ENCODE measurements around the gene SARNP. TPM values are rescaled to one million over a fixed set of nuclear protein-coding genes. Genes with fewer than 3 reads are reported as not detected.

The SARNP gene
- total and polyA plus RNA-seq, 9 of the 15 experiments (the other 6 are each of a cell fraction or from before 2014, with no cell fraction given), result 70.1 to 400 (median 198) TPM

GRCh38 chr12:55716582-55716957 lies 101.0 kb downstream of the SARNP start:
- peaks cover 23 to 26% of the 10 kb centered on the region in 2 experiments; a peak in 4 of 5 replicates for H3K4me1 ChIP-seq (replicated peaks in 1 of 2; ENCODE audit: control insufficient read depth in 2 of 2, insufficient read depth in 2 of 2, low read length in 2 of 2)
- TF ChIP-seq CHD4 (IDR thresholded peaks at IDR 0.05; ENCODE audit: insufficient read depth, insufficient replicate concordance, low read depth, low read length, poor library complexity, severe bottlenecking), result no peak
- TF ChIP-seq RB1 (IDR thresholded peaks at IDR 0.05; ENCODE audit: low read depth), result 0 out of 2 replicates have a peak, but pooled peaks have one; percentile 33
- TF ChIP-seq, protein P1, sequence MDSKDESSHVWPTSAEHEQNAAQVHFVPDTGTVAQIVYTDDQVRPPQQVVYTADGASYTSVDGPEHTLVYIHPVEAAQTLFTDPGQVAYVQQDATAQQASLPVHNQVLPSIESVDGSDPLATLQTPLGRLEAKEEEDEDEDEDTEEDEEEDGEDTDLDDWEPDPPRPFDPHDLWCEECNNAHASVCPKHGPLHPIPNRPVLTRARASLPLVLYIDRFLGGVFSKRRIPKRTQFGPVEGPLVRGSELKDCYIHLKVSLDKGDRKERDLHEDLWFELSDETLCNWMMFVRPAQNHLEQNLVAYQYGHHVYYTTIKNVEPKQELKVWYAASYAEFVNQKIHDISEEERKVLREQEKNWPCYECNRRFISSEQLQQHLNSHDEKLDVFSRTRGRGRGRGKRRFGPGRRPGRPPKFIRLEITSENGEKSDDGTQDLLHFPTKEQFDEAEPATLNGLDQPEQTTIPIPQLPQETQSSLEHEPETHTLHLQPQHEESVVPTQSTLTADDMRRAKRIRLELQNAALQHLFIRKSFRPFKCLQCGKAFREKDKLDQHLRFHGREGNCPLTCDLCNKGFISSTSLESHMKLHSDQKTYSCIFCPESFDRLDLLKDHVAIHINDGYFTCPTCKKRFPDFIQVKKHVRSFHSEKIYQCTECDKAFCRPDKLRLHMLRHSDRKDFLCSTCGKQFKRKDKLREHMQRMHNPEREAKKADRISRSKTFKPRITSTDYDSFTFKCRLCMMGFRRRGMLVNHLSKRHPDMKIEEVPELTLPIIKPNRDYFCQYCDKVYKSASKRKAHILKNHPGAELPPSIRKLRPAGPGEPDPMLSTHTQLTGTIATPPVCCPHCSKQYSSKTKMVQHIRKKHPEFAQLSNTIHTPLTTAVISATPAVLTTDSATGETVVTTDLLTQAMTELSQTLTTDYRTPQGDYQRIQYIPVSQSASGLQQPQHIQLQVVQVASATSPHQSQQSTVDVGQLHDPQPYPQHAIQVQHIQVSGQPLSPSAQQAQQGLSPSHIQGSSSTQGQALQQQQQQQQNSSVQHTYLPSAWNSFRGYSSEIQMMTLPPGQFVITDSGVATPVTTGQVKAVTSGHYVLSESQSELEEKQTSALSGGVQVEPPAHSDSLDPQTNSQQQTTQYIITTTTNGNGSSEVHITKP (IDR thresholded peaks at IDR 0.05; ENCODE audit: partially characterized antibody), result peak; percentile 94
- 0 out of 2 replicates have a peak, but pooled peaks have one; percentile 0 for TF ChIP-seq E2F4 (CRISPR knock-in tag; IDR thresholded peaks at IDR 0.05; ENCODE audit: low read depth)
- no peak for TF ChIP-seq RFX7 (CRISPR knock-in tag; IDR thresholded peaks at IDR 0.05)
- peak in 1 of 2 experiments; percentile 13; a peak in 1 of 4 replicates for TF ChIP-seq KDM1A (IDR thresholded peaks at IDR 0.05)
- no peak for TF ChIP-seq CEBPG (CRISPR knock-in tag; IDR thresholded peaks at IDR 0.05)
- TF ChIP-seq CEBPG (tag; conservative IDR thresholded peaks at IDR 0.05 in 1 of 2, IDR thresholded peaks at IDR 0.05 in 1 of 2), result 0 out of 4 replicates have a peak, but pooled peaks of 1 of the 2 experiments have one; percentile 39
- no peak for TF ChIP-seq SRSF9 (IDR thresholded peaks at IDR 0.05; ENCODE audit: borderline replicate concordance, low read depth, low read length)
- TF ChIP-seq SNAPC5 (CRISPR knock-in tag; IDR thresholded peaks at IDR 0.05), result no peak
- intact Hi-C loops (cut with micrococcal nuclease), result loop anchor here (1.0 kb wide), 1 partner anchor 12 kb away; no protein-coding TSS in a partner anchor
- ChIA-PET CTCF (ENCODE audit: low intra/inter-chr PET ratio) (no interaction called here), POLR2A (interaction anchor here (1.0 to 2.8 kb wide), 3 partner anchors 8 to 281 kb away, joined by 3 to 12 read pairs (median 11); partner anchors contain the start of genes CD63 and SUOX)
- H3K9ac ChIP-seq (ENCODE audit: insufficient read depth in 1 of 2, low read depth in 2 of 2, low read length in 2 of 2), result peak overlapping the region; percentile 82 to 92
- H3K4me3 ChIP-seq, result peak overlapping the region; percentile 84
- WGBS (ENCODE audit: insufficient coverage, low coverage, missing lambda C conversion rate), result 0% methylated on average over 13 of the region's 13 CpGs
- ATAC-seq, result peak; percentile 37; the same call in 2 of the 3 replicates
- no peak for FAIRE-seq
- H3K9me3 ChIP-seq (replicated peaks; ENCODE audit: control insufficient read depth, insufficient read depth, low read depth, low read length), result no peaks in the 10 kb centered on the region
- H3K27me3 ChIP-seq (ENCODE audit: control insufficient read depth in 2 of 2, insufficient read depth in 2 of 2, low read length in 2 of 2), result no peaks in the 10 kb centered on the region
- H2AFZ ChIP-seq (ENCODE audit: low read depth, low read length), result peak overlapping the region; percentile 98
- DNase-seq (ENCODE audit: extremely low read depth in 1 of 4, low spot score in 3 of 4), result no peak
- H3K36me3 ChIP-seq (ENCODE audit: control insufficient read depth, insufficient read depth, low read length), result no peaks in the 10 kb centered on the region; the same call in 2 of the 3 replicates
- in situ Hi-C loops (cut with MboI), result no loop called here
- no peaks in the 10 kb centered on the region for H3K9me1 ChIP-seq (ENCODE audit: control insufficient read depth, insufficient read depth, low read length)
- no peaks in the 10 kb centered on the region; the same call in 1 of the 2 replicates for H4K20me1 ChIP-seq (replicated peaks; ENCODE audit: control insufficient read depth, insufficient read depth, low read length)
- peak overlapping the region; percentile 88 for H3K27ac ChIP-seq (ENCODE audit: extremely low read depth, low read depth, low read length)
- no TSS peak for BruUV-seq (replicated peaks)
- H3K79me2 ChIP-seq (ENCODE audit: control insufficient read depth, insufficient read depth, low read length), result peaks cover 6% of the 10 kb centered on the region; the same call in 2 of the 3 replicates
- H3K4me2 ChIP-seq (ENCODE audit: insufficient read depth, low read length), result peak overlapping the region; percentile 90

Measured in K562 (cell line).